Stimulated activated CD4-positive, alpha-beta T cell treated with anti-CD3 and anti-CD28 coated beads, TNF-alpha, amount 100 ng/mL, for 4 hours (primary cell): ENCODE data around the gene FBXW4.
"Not testable (repeated sequence)": the region's sequence is repeated elsewhere in the genome, so short reads cannot be mapped to it uniquely, and the experiment has no call there.

Source experiments
- DNase-seq, 3 experiments: peaks; one replicate each; pipeline ENCODE4 v3.0.0-alpha.2; 2020; ENCODE audit warnings: low read depth in 3 of 3

The FBXW4 gene

DNA sequence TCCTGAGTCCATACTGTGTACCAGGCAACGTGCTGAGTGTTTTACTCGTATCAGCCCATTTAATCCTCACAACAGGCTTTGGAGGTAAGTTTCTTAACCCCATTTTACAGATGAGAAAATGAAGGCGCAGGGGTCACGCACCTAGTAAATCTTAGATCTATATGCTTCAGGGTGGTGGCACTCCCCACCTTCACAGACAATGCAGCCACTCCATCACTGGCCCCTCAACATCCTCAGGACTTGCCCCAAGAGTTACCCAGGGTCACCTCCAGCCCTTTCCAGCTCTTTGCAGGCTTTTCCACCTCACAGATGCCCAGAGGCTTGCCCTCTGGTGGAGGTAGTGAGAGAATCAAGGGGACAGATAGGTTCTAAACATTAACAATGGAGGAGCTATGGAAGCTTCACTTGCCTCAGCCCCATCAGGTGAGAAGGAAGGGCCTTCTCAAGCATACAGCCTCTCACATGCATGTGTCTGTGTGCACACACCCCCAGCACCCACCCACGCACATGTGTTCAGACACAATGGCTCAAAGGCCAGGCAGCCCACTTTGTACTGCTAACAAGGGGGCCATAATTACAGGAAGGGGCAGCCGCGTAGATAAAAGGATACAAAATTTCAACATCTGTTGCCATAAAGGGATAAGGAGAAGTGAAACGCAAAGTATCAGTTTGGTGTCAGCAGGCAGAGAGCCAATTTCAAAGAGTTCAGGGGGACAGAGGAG lies 77.7 kb downstream of the FBXW4 start:
- no peak for DNase-seq

GRCh38 chr10:101616415-101617101 lies 78.4 kb downstream of the FBXW4 start:
- DNase-seq: no peak

DNA sequence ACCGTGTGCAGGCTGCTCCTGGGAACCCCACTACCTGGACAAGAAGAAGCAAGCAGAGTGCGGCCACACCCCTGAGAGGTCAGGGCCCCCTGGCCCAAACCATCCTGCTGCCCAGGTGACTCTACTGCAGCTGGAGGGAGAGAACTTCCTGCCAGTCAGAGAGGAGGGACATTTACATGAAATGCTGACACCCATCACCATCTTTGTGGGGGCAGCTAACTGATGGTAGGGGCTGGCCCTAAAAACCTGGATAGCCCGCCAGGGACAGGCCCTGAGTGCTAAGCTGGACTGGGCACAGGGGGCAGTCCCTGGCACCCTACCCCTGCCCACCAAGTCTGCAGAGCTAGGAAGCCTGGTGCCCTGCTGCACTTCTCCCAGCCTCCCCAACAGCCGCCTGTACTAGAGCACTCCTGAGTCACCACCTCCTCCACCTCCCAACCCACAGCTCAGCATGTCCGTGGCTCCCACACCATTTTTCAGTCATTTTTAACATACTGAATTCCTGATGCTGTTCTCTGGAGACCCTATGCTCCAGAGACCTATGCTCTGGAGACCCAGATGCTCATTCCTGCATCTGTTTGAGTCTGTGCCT lies 79.3 kb downstream of the FBXW4 start:
- DNase-seq: no peak

DNA sequence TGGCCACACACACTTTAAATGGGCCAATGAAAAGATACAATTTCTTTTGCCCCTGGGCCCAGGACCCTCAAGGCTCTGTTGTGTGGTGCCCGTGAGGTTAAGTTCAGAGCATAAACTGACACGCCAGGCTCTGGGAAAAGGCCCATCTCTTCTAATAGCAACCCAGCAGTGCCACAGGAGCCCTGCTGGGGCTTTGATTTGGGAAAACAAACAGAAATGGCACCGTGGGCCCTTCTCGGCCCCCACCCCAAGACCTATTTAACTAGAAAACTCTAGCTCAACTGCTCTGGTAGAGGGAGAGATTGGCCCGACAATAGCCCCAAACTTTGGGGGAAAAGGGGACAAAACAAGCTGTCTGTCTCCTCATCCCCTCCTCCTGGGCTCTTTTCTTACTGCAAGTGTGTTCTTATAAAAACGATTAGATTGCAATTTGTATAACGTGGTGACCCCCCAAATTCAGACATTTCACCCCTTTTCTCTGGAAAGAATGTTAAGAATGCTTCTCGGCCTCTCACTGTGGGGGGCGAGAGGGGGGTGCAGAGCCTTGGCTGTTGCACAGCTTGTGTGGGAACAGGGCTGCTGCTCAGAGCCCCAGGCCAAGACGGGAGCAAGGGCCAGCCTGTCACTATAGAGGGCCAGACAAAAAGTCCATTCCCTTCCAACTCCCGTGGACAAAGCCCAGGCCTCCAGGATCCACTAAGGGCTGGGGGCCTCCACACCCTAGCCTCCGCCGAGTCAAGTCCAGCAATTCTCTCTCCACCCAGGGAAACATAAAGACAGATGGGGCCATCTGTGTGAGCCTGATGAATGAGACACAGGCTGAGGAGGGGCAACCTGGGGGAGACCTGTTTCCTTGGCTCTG lies 80.1 kb downstream of the FBXW4 start:
- DNase-seq: no peak

DNA sequence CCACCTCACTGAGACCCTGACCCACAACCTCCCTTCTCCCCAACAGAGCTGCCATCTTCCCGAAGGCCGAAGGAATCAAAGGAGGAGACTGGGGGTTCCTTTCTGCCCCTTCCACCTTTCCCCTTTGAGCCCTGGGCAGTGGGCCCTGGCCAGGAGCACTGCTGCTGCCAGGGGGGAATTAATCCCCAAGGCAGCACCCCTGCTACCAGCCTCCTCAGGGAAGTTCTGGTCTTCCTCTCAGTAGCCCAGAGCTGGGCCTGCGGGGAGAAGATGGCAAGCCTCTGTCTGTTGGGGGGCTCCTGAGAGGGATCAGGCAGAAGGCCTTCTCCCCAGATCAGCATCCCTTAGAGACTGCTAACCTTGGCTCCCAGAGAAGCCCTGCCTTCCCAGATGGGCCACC lies 81.3 kb downstream of the FBXW4 start:
- no peak for DNase-seq

GRCh38 chr10:101612872-101613271 lies 82.1 kb downstream of the FBXW4 start:
- no peak for DNase-seq

- no peak for DNase-seq
Observed at GRCh38 chr10:101612086-101612485, 82.9 kb downstream of the FBXW4 start.

DNA sequence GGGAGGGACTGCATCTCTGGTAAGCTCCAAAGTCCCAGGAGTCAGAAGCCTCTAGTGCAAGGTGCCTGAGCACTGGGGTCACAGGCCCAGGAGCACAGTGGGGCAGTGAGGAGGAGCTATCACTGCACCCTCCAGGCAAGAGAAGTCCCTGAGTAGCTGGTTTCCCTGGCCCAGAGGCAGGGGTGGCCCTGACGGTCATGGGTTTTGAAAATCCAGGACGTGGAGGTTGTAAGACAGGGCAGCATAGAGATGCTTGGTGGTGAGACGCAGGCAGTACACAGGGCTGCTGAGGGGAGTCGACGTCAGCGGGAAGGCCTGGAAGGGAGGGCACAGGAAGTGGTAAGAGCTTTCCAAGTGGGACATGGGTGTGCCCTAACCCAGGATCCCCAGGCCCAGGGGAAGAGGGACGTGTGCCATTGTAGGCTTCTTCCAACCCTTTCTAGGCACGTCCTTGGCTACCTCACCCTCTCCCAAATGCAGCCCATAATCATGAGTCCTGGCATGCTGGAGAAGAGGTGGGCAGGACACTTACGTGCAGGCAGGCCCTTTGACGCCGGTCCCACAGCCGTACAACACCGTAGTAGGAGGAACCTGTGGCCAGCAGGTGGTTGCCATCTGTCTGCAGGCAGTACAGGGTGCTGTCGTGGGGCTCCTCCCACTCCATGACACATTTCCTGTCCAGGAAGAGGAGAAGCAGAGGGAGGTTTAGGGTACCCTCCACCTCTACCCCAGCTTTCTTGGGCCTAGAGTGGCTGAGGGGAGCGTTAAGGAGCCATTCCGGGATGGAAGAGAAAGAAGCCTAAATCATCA lies 83.7 kb downstream of the FBXW4 start:
- DNase-seq: no peak

GRCh38 chr10:101609481-101609880 lies 85.5 kb downstream of the FBXW4 start:
- no peak for DNase-seq

DNA sequence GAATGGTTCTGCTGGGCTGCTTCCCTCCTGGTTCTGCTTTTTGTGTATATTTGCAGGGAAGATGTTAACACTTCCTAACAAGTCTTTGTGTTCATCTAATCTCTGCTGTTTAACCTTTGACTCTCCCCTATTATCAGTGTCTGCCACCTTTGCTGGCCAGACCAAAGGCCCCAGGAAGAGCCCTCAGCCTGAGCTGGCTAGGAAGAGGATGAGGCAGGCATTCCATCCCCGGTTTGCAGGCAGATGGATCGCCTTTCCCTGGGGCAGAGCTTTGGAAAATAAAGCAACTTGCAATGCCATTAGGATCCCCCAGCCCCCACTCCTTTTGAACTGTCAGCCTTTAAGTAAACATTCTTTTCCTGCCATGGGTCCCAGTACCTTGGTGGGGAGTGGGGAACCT lies 87.8 kb downstream of the FBXW4 start:
- no peak for DNase-seq

DNA sequence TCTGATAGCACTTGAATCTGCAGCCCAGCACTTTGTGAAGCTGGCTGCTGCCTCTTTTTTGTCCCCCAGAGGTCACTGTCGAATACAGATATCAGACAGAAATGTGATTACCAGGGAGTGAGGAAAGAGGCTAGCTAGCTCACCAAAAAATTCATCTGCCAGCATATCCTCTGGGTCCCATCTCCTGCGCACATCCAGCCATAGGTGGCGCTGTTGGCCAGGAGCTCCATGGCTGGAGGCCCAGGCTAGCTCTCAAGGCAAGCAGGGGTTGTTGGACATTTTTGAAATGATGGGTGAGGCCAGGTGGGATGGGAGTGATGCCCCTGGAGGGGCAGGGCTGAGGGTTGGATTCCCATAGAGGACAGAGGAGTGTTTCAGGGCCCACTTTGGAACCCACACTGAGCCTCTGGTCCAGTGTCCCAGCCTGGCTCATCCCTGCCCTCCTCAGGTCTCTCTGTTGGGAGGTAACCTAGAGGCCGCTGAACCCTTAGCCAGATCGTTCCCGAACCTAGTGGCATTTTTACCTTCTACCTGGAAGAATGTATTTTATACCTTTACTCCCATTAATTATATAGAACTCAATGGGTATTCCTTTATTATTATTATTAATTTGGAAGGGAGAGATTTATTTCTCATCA lies 92.1 kb downstream of the FBXW4 start:
- DNase-seq: peak; percentile 24 to 33 (median 29)

DNA sequence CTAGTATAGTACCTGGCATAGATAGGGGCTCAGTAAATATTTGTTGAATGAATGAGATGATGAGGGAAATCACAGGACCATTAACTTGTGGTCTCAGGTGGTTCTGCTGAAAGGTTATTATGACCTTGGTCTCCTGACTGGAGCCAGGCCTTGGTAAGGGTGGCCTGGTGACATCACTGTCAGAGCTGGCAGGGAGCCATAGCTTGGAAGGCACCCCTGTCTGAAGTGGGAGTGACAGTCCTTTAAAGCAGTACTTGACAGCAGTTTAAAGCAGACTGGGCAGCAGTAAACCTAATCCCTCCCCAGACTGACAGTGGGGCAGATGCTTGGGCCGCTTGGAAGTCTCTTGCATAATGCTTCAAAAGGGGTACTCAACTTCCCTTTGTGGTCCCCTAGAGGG lies 93.4 kb downstream of the FBXW4 start:
- no peak for DNase-seq

DNA sequence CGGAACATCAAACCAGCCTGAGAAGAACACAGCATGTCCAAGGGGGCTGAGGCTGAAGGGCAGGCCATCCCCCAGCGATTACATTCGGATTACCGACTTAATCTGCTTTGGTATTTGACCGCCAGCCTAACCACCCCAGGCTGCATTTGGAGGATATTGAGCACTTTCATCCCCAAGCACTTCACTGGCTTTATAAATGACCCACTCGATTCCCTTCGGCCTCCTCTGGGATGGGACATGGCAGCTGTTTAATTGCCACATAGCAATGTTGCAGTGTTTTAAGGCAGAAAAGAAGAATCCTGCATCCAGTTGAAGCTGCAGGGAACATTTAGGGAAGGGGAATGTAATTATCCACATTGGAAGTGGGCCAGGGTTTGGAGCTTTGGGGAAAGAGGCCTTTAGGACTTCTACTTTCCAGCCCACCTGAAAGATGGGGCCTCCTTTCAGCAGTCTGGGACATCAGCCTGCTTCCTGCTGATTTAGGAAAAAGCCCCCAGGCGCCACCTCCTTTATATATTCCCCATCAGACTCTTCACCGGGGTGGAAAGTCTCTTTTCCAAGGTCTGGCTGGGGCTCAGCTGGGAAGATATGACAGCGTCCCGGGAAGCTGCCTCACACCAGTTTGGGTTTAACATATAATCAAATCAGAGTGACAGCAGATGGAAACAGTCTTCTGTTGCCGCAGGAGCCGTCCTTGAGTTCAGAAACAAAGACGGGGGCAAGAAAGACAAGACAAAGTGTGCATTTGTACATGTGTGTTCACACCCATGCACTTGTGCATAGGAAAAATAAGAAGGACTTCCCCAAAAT lies 97.7 kb downstream of the FBXW4 start:
- DNase-seq: no peak

DNA sequence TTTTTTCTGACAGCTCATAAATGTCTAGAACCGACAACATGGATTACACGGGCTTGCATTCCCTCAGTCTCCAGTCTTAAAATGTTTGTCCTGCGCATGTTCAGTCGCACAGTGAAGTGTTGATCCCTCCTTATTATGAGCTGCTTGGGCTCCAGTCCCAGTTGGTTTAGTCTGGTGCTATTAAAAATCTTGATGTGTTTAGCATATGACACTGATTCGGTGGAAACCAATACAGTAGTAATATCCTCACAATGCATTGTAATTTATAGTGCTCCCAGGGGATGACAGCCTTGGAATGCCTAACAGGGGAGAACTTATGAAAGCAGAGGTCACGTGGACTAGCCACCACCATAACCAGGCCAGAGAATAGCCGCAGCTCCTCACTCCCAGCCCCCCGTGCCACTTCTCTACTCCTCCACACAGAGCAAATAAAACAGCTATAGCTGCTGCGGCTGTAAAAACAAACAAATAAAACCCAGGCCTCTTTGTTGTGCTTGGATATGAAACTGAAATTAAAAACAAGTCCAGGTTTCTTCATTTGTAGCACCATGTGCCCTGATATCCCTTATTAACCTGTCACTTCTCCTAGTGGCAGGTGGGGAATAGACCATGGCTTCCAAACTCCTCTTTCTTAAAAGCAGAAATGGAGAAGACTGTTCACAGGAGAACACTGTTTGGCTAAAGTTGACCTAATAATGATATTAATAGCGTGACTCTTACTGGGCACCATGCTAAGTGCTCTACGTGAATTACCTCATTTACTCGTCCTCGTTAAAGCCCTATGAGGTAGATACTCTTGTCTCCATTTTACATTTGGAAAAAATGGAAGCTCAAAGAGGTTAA lies 99.2 kb downstream of the FBXW4 start:
- no peak for DNase-seq

DNA sequence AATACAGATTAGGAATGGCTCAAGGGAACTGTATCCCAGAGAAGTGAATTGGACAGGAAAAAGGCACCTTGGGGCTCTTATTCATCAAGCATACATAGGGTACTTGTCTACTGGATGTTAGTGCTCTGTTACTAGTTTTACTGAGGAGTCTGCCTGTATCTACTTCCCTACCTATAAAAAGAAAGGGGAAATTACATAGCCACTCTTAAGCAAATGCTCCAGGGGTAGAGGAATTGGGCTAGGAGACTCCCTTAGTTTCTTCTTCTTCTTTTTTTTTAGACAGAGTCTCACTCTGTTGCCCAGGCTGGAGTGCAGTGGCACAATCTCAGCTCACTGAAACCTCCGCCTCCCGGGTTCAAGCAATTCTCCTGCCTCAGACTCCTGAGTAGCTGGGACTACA lies 101.6 kb downstream of the FBXW4 start:
- DNase-seq: not testable (repeated sequence)

- DNase-seq: no peak
Observed at GRCh38 chr10:101588879-101589278, 106.1 kb downstream of the FBXW4 start.

DNA sequence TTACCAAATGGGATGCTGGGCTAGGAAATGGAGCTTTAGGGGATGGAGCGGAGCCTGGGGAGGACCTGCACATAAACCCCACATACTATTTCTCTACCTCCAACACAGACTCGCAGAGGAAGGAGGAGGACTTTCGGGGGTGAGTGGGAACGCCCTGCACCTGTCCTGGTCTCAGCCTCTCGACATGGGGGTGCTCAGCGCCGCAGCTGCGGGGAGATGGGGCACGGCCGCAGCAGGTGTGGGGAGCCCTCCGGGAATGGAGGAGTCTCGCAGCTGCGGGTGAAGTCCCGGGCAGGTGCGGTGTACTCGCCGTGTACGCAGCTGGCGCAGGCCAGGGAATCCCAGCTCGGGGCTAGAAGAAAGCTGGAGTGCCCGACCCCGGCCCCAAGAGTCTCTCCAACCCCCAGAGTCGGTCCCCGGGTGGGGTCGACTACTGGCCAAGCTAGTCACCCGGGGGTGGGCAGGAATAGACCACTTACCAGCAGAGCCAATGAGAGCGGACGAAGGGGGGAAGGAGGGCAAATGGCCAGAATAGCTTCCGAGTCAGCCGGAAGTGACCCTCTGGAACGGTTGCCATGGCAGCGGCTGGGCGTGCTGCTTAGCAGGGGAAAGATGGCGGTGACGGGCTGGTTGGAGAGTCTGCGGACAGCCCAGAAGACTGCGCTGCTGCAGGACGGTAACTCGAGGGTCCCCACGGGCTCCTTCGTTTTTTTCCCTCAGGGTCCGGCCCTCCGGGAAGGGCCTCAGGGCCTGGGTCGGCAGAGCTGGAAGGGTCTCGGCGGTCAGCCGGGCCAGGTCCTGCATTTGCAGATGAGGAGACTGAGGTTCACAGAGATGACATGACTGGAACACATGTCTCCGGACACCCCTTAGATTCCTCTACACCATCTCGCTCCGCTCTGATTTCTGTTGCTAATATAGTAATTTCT lies 107.0 kb downstream of the FBXW4 start, which contains the start of the genes DPCD and POLL:
Gene DPCD, plus strand, starts transcription at position 597 of the 929 bp plus-strand sequence. Its CDS starts 16 bp downstream, at position 613.
Gene POLL, minus strand, starts transcription at position 533 of the 929 bp plus-strand sequence. CDS start 897 bp downstream, outside the sequence.
- peak; percentile 75 to 88 (median 78) for DNase-seq

DNA sequence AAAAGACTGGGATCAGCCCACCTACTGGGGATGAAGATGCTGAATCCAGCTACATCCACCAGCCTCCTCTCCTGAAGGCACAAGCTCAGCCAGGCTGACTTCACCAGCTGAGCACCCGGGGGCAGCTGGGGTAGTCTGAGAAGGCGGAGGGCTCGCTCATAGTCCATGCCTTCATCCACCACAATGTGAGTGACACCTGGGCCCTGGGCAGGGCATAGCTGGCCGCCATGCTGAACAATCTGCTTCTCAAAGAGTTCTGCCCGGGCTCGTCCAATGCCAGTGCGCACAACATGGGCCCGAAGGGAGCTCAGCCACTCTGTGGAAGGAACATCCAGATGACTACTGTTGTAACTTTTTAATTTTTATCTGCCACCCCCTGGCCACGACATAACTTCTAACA lies 109.1 kb downstream of the FBXW4 start:
- no peak for DNase-seq
